H9 (cell line): ENCODE results near the gene MLYCD. TPM values are rescaled to one million over a fixed set of nuclear protein-coding genes. Genes with fewer than 3 reads are reported as not detected.

Experiments
- DNase-seq: peaks from one replicate; pipeline ENCODE4 v3.0.0-alpha.2; 2017
- H2AFZ ChIP-seq: one replicate; pipeline ENCODE4 v1.6.1; 2013; ENCODE audit warnings: mild to moderate bottlenecking, low read length, control low read depth, moderate library complexity
- H2AK5ac ChIP-seq: 2 replicates; pipeline ENCODE4 v1.6.1; 2013; ENCODE audit warnings: low read length, control low read depth, mixed read lengths; ENCODE audit not compliant: insufficient read length
- H2BK120ac ChIP-seq: one replicate; pipeline ENCODE4 v1.6.1; 2013; ENCODE audit warnings: low read depth, mild to moderate bottlenecking, low read length, control low read depth, inconsistent platforms; ENCODE audit not compliant: poor library complexity, severe bottlenecking
- H2BK12ac ChIP-seq: 2 replicates; pipeline ENCODE4 v1.6.1; 2013; ENCODE audit warnings: low read length, control low read depth, mixed read lengths, low read depth; ENCODE audit not compliant: insufficient read length
- H2BK15ac ChIP-seq: 2 replicates; pipeline ENCODE4 v1.6.1; 2013; ENCODE audit warnings: low read depth, low read length, control low read depth
- H2BK20ac ChIP-seq: one replicate; pipeline ENCODE4 v1.6.1; 2013; ENCODE audit warnings: low read depth, mild to moderate bottlenecking, low read length, control low read depth, inconsistent platforms; ENCODE audit not compliant: poor library complexity, severe bottlenecking
- H2BK5ac ChIP-seq: 2 replicates; pipeline ENCODE4 v1.6.1; 2013; ENCODE audit warnings: low read length, control low read depth, mixed read lengths; ENCODE audit not compliant: insufficient read length
- H3K14ac ChIP-seq: 2 replicates; pipeline ENCODE4 v1.6.1; 2013; ENCODE audit warnings: low read length, control low read depth; ENCODE audit not compliant: insufficient read depth
- H3K18ac ChIP-seq: 2 replicates; pipeline ENCODE4 v1.6.1; 2013; ENCODE audit warnings: low read depth, mild to moderate bottlenecking, mixed read lengths, low read length, control low read depth; ENCODE audit not compliant: insufficient read length
- H3K23ac ChIP-seq: 2 replicates; pipeline ENCODE4 v1.6.1; 2013; ENCODE audit warnings: low read length, control low read depth, mixed read lengths, low read depth; ENCODE audit not compliant: insufficient read length
- H3K23me2 ChIP-seq: 2 replicates; pipeline ENCODE4 v1.6.1; 2013; ENCODE audit warnings: low read depth, mild to moderate bottlenecking, mixed read lengths, low read length, control low read depth; ENCODE audit not compliant: insufficient read length, poor library complexity, severe bottlenecking
- H3K27ac ChIP-seq: 2 replicates; pipeline ENCODE4 v1.5.1; 2013; ENCODE audit warnings: low read length, control low read depth, mixed read lengths, low read depth; ENCODE audit not compliant: insufficient read length
- H3K27me3 ChIP-seq: 2 replicates; pipeline ENCODE4 v1.6.1; 2013; ENCODE audit warnings: low read length, control low read depth, inconsistent platforms; ENCODE audit not compliant: insufficient read depth
- H3K4ac ChIP-seq: 2 replicates; pipeline ENCODE4 v1.6.1; 2013; ENCODE audit warnings: low read depth, mild to moderate bottlenecking, control low read depth, inconsistent platforms, low read length, moderate library complexity
- H3K4me1 ChIP-seq: 2 replicates; pipeline ENCODE4 v1.6.1; 2013; ENCODE audit warnings: low read length, control low read depth, inconsistent platforms; ENCODE audit not compliant: insufficient read depth
- H3K4me2 ChIP-seq: 2 replicates; pipeline ENCODE4 v1.6.1; 2013; ENCODE audit warnings: low read length, control low read depth, mixed read lengths; ENCODE audit not compliant: insufficient read length, insufficient read depth
- H3K56ac ChIP-seq: 2 replicates; pipeline ENCODE4 v1.6.1; 2013; ENCODE audit warnings: low read depth, mild to moderate bottlenecking, mixed read lengths, low read length, control low read depth; ENCODE audit not compliant: insufficient read length
- H3K79me1 ChIP-seq: 2 replicates; pipeline ENCODE4 v1.6.1; 2013; ENCODE audit warnings: low read depth, mild to moderate bottlenecking, moderate library complexity, low read length, control low read depth, inconsistent platforms; ENCODE audit not compliant: insufficient read depth, poor library complexity, severe bottlenecking
- H3K79me2 ChIP-seq: 2 replicates; pipeline ENCODE4 v1.6.1; 2013; ENCODE audit warnings: low read length, control low read depth, inconsistent platforms; ENCODE audit not compliant: insufficient read depth
- H3K9ac ChIP-seq: 2 replicates; pipeline ENCODE4 v1.6.1; 2013; ENCODE audit warnings: low read length, control low read depth, mixed read lengths; ENCODE audit not compliant: insufficient read length; ENCODE audit errors: extremely low read depth
- H3K9me3 ChIP-seq: one replicate; pipeline ENCODE4 v1.6.1; 2013; ENCODE audit warnings: low read depth, low read length, inconsistent platforms; ENCODE audit not compliant: control insufficient read depth
- H3T11ph ChIP-seq: one replicate; pipeline ENCODE4 v1.6.1; 2013; ENCODE audit warnings: mild to moderate bottlenecking, low read length, control low read depth, inconsistent platforms
- H4K20me1 ChIP-seq: one replicate; pipeline ENCODE4 v1.6.1; 2013; ENCODE audit not compliant: control insufficient read depth, insufficient read length, insufficient read depth
- H4K5ac ChIP-seq: 2 replicates; pipeline ENCODE4 v1.6.1; 2013; ENCODE audit warnings: low read depth, mild to moderate bottlenecking, mixed read lengths, low read length, control low read depth; ENCODE audit not compliant: insufficient read length
- H4K8ac ChIP-seq: replicated peaks from 2 replicates; pipeline ENCODE4 v1.6.1; 2013; ENCODE audit warnings: low read length, control low read depth, mixed read lengths, low read depth; ENCODE audit not compliant: insufficient read length
- H4K91ac ChIP-seq: 2 replicates; pipeline ENCODE4 v1.6.1; 2013; ENCODE audit warnings: low read depth, mild to moderate bottlenecking, moderate library complexity, mixed read lengths, low read length, control low read depth; ENCODE audit not compliant: insufficient read length
- H3K27ac Mint-ChIP-seq, 3 experiments: 2 replicates in 2 of 3; 3 replicates in 1 of 3; pipeline ENCODE4 v1.8.0; 2020 to 2021; ENCODE audit warnings: mixed read lengths in 3 of 3, mild to moderate bottlenecking in 1 of 3, moderate library complexity in 1 of 3
- H3K27me3 Mint-ChIP-seq: 2 replicates; pipeline ENCODE4 v1.8.0; 2021; ENCODE audit warnings: low read depth, mild to moderate bottlenecking, moderate library complexity, mixed read lengths
- H3K36me3 Mint-ChIP-seq, 3 experiments: 2 replicates in 2 of 3; 3 replicates in 1 of 3; pipeline ENCODE4 v1.8.0; 2020 to 2021; ENCODE audit warnings: low read depth in 3 of 3, mixed read lengths in 3 of 3; ENCODE audit not compliant: insufficient read depth in 1 of 3
- H3K4me1 Mint-ChIP-seq, 2 experiments: 2 replicates each; pipeline ENCODE4 v1.8.0; 2020; ENCODE audit warnings: mixed read lengths in 2 of 2
- H3K4me3 Mint-ChIP-seq, 2 experiments: 2 replicates in 1 of 2; 3 replicates in 1 of 2; pipeline ENCODE4 v1.8.0; 2020 to 2021; ENCODE audit warnings: mild to moderate bottlenecking in 2 of 2, mixed read lengths in 2 of 2, moderate library complexity in 1 of 2
- H3K9me3 Mint-ChIP-seq, 2 experiments: 2 replicates in 1 of 2; 3 replicates in 1 of 2; pipeline ENCODE4 v1.8.0; 2020; ENCODE audit warnings: mild to moderate bottlenecking in 2 of 2, mixed read lengths in 2 of 2, moderate library complexity in 1 of 2
- CTCF ChIP-seq: fragments of 200-600 bp; sonication (generic); conservative IDR thresholded peaks from 3 replicates; pipeline ENCODE4 v1.8.0; 2021; ENCODE audit warnings: antibody characterized with exemption, mild to moderate bottlenecking
- WGBS: extraction: QIAGEN DNeasy Blood & Tissue Kit; methylation state at CpG from one replicate; pipeline ENCODE4 v1.1.7; 2013; ENCODE audit warnings: missing lambda C conversion rate, low lambda C conversion rate, mixed read lengths; ENCODE audit not compliant: insufficient read length; ENCODE audit errors: extremely low coverage; 5-methylcytosine and 5-hydroxymethylcytosine counted together
- total RNA-seq: library from RNA; stranded (reverse); gene quantifications from 2 replicates; pipeline ENCODE4 v1.2.1, GENCODE V29; 2021

Gene MLYCD
- total RNA-seq, 1 experiment from 2014 or later, result 7.1 TPM

GRCh38 chr16:83912519-83913244 lies 13.8 kb downstream of the MLYCD start:
- no peaks in the 10 kb centered on the region for H3K79me1 ChIP-seq
- no peak overlapping the region for H3T11ph ChIP-seq
- H3K56ac ChIP-seq, result no peak overlapping the region
- no peak overlapping the region for H4K91ac ChIP-seq
- no peak overlapping the region for H4K5ac ChIP-seq
- H2BK15ac ChIP-seq, result no peak overlapping the region
- no peak for DNase-seq
- no peak overlapping the region for H3K4me2 ChIP-seq
- H3K23me2 ChIP-seq, result no peaks in the 10 kb centered on the region
- no peak overlapping the region for H3K27ac ChIP-seq
- no peak overlapping the region for H2BK5ac ChIP-seq
- peaks cover 2% of the 10 kb centered on the region for H3K27me3 Mint-ChIP-seq
- H3K14ac ChIP-seq, result no peak overlapping the region
- no peaks in the 10 kb centered on the region for H3K9me3 ChIP-seq
- H2AK5ac ChIP-seq, result no peak overlapping the region
- H3K4me1 ChIP-seq, result no peaks in the 10 kb centered on the region
- H3K9me3 Mint-ChIP-seq, result peaks cover 3 to 5% of the 10 kb centered on the region in 2 experiments; a peak in 4 of 5 replicates
- no peak overlapping the region for H3K9ac ChIP-seq
- no peak overlapping the region for H3K23ac ChIP-seq
- H2BK20ac ChIP-seq, result no peak overlapping the region
- peak overlapping the region in 2 of 3 experiments; percentile 66 to 77; a peak in 1 of 7 replicates for H3K27ac Mint-ChIP-seq
- H3K4me3 Mint-ChIP-seq, result no peak overlapping the region
- TF ChIP-seq CTCF, result no peak
- H2BK12ac ChIP-seq, result no peak overlapping the region
- no peaks in the 10 kb centered on the region for H3K79me2 ChIP-seq
- H3K27me3 ChIP-seq, result no peaks in the 10 kb centered on the region
- no peak overlapping the region for H4K8ac ChIP-seq
- no peak overlapping the region for H3K4ac ChIP-seq
- peaks cover 18 to 26% of the 10 kb centered on the region in 2 experiments for H3K4me1 Mint-ChIP-seq
- no peak overlapping the region for H3K18ac ChIP-seq
- no peak overlapping the region for H2AFZ ChIP-seq
- no peak overlapping the region for H2BK120ac ChIP-seq
- H4K20me1 ChIP-seq, result no peaks in the 10 kb centered on the region
- peaks cover 46 to 85% (median 79%) of the 10 kb centered on the region in 3 experiments for H3K36me3 Mint-ChIP-seq
- no CpG with 5 or more reads among the region's 12 CpGs for WGBS
